Measurements from ENCODE around the gene LRP1B. TPM values are rescaled to one million over a fixed set of nuclear protein-coding genes. Genes with fewer than 3 reads are reported as not detected.

The LRP1B gene
- total RNA-seq, 2 donors from 2014 or later: 0.09 to 0.59 TPM

GRCh38 chr2:141065042-141065441, 1065.8 kb downstream of the LRP1B start:
- DNase-seq (no peak), ATAC-seq (no peak)
- intact Hi-C loops (cut with DNase I, micrococcal nuclease): no loop called here

- intact Hi-C loops (cut with DNase I, micrococcal nuclease): no loop called here
- ATAC-seq: no peak
- DNase-seq: no peak
Measured at GRCh38 chr2:141063406-141063805, 1067.4 kb downstream of the LRP1B start.

GRCh38 chr2:141062443-141062842, 1068.4 kb downstream of the LRP1B start:
- intact Hi-C loops (cut with DNase I, micrococcal nuclease): no loop called here
- no peak for ATAC-seq
- no peak for DNase-seq

GRCh38 chr2:141062031-141062430, 1068.8 kb downstream of the LRP1B start:
- no peak for DNase-seq
- no peak for ATAC-seq
- intact Hi-C loops (cut with DNase I, micrococcal nuclease): no loop called here

GRCh38 chr2:141058556-141058955, 1072.3 kb downstream of the LRP1B start:
- no peak for DNase-seq
- ATAC-seq: no peak
- intact Hi-C loops (cut with DNase I, micrococcal nuclease): no loop called here

GRCh38 chr2:141055531-141055930, 1075.3 kb downstream of the LRP1B start:
- intact Hi-C loops (cut with DNase I, micrococcal nuclease): no loop called here
- no peak for DNase-seq
- no peak for ATAC-seq

- no peak for ATAC-seq
- DNase-seq: no peak
- intact Hi-C loops (cut with DNase I, micrococcal nuclease): no loop called here
Measured at GRCh38 chr2:141048951-141049350, 1081.9 kb downstream of the LRP1B start.

- no peak for DNase-seq
- intact Hi-C loops (cut with DNase I, micrococcal nuclease): no loop called here
Measured at GRCh38 chr2:141041281-141041680, 1089.5 kb downstream of the LRP1B start.

GRCh38 chr2:141038341-141038740, 1092.5 kb downstream of the LRP1B start:
- DNase-seq (no peak), ATAC-seq (no peak)
- intact Hi-C loops (cut with DNase I, micrococcal nuclease): no loop called here

More at GRCh38 chr2:141041281-141041680, 1089.5 kb downstream of the LRP1B start:
- no peak for ATAC-seq

GRCh38 chr2:141037361-141037760, 1093.5 kb downstream of the LRP1B start:
- DNase-seq (no peak), ATAC-seq (no peak)
- intact Hi-C loops (cut with DNase I, micrococcal nuclease): no loop called here

GRCh38 chr2:141035846-141036420, 1094.9 kb downstream of the LRP1B start:
- no peak for DNase-seq
- ATAC-seq: no peak
- intact Hi-C loops (cut with DNase I, micrococcal nuclease): no loop called here

- DNase-seq: no peak
- ATAC-seq: no peak
- intact Hi-C loops (cut with DNase I, micrococcal nuclease): no loop called here
Measured at GRCh38 chr2:141029428-141030078, 1101.3 kb downstream of the LRP1B start.

GRCh38 chr2:141027221-141027620, 1103.6 kb downstream of the LRP1B start:
- intact Hi-C loops (cut with DNase I, micrococcal nuclease): no loop called here
- DNase-seq: no peak
- ATAC-seq: no peak

GRCh38 chr2:141021611-141022010, 1109.2 kb downstream of the LRP1B start:
- DNase-seq (no peak), ATAC-seq (no peak)
- intact Hi-C loops (cut with DNase I, micrococcal nuclease): no loop called here

- DNase-seq: no peak
- no peak for ATAC-seq
- intact Hi-C loops (cut with DNase I, micrococcal nuclease): no loop called here
Measured at GRCh38 chr2:141021109-141021508, 1109.7 kb downstream of the LRP1B start.

GRCh38 chr2:141020346-141020745, 1110.5 kb downstream of the LRP1B start:
- ATAC-seq: no peak
- intact Hi-C loops (cut with DNase I, micrococcal nuclease): no loop called here
- no peak for DNase-seq

- ATAC-seq: no peak
- DNase-seq: no peak
- intact Hi-C loops (cut with DNase I, micrococcal nuclease): no loop called here
Measured at GRCh38 chr2:141015341-141016047, 1115.3 kb downstream of the LRP1B start.

GRCh38 chr2:141003967-141004657, 1126.7 kb downstream of the LRP1B start:
- ATAC-seq: no peak
- no peak for DNase-seq
- intact Hi-C loops (cut with DNase I, micrococcal nuclease): no loop called here

- ATAC-seq (no peak), DNase-seq (no peak)
- intact Hi-C loops (cut with DNase I, micrococcal nuclease): no loop called here
Measured at GRCh38 chr2:141001750-141002149, 1129.1 kb downstream of the LRP1B start.

- DNase-seq (no peak), ATAC-seq (no peak)
- intact Hi-C loops (cut with DNase I, micrococcal nuclease): no loop called here
Measured at GRCh38 chr2:140998577-140998976, 1132.2 kb downstream of the LRP1B start.
